ENCODE data around the gene PDE8B. TPM values are rescaled to one million over a fixed set of nuclear protein-coding genes. Genes with fewer than 3 reads are reported as not detected.

The PDE8B gene
- total RNA-seq, 1 donor from 2014 or later: 0.18 TPM

DNA sequence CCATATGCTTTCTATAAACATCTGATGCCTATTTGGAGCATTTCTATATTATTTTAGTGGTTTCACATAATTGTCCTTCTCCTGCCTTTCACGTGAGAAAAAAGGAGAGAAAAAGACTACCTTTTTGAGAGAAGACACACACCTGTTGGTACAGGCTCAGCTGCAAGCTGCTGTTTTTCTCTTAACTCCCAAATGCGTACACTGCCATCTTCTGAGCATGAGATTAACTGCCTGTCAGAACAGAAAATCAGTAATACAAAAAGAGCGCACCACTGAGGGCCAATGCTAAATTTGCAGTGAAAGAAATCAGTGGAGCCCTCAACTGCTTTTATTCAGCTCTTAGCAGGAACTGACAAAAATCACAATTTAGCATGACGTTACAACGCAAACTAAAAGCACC is 226.7 kb downstream of the PDE8B start:
- DNase-seq (ENCODE audit: low read depth) (no peak), FAIRE-seq (no peak)
- Histone ChIP-seq H3K4me1 (ENCODE audit: insufficient read depth, low read length) (no peaks in the 10 kb centered on the region), H3K4me2 (ENCODE audit: low read length) (no peak overlapping the region), H3K79me2 (ENCODE audit: insufficient read depth, low read length) (no peaks in the 10 kb centered on the region), H2AFZ (ENCODE audit: low read depth, low read length) (no peak overlapping the region), H4K20me1 (ENCODE audit: insufficient read depth, low read length) (peaks cover 14% of the 10 kb centered on the region), H3K27me3 (ENCODE audit: insufficient read depth, low read length) (no peaks in the 10 kb centered on the region), H3K27ac (ENCODE audit: low read depth, low read length) (no peak overlapping the region), H3K9me3 (ENCODE audit: insufficient read depth, low read depth, low read length) (no peaks in the 10 kb centered on the region), H3K9ac (ENCODE audit: low read length) (no peak overlapping the region), H3K4me3 (ENCODE audit: insufficient read depth, low read depth, low read length) (no peak overlapping the region), H3K36me3 (ENCODE audit: insufficient read depth, low read length) (peaks cover 28% of the 10 kb centered on the region)
- peaks cover 20% of the 10 kb centered on the region for H3K36me3 Mint-ChIP-seq (ENCODE audit: low read depth, unreplicated experiment)
- H3K27ac Mint-ChIP-seq (ENCODE audit: unreplicated experiment): no peak overlapping the region
- no peaks in the 10 kb centered on the region for H3K27me3 Mint-ChIP-seq (ENCODE audit: low read depth, unreplicated experiment)
- H3K9me3 Mint-ChIP-seq (ENCODE audit: unreplicated experiment): no peaks in the 10 kb centered on the region
- H3K4me1 Mint-ChIP-seq (ENCODE audit: low read depth, unreplicated experiment): no peaks in the 10 kb centered on the region
- TF ChIP-seq, protein P1, sequence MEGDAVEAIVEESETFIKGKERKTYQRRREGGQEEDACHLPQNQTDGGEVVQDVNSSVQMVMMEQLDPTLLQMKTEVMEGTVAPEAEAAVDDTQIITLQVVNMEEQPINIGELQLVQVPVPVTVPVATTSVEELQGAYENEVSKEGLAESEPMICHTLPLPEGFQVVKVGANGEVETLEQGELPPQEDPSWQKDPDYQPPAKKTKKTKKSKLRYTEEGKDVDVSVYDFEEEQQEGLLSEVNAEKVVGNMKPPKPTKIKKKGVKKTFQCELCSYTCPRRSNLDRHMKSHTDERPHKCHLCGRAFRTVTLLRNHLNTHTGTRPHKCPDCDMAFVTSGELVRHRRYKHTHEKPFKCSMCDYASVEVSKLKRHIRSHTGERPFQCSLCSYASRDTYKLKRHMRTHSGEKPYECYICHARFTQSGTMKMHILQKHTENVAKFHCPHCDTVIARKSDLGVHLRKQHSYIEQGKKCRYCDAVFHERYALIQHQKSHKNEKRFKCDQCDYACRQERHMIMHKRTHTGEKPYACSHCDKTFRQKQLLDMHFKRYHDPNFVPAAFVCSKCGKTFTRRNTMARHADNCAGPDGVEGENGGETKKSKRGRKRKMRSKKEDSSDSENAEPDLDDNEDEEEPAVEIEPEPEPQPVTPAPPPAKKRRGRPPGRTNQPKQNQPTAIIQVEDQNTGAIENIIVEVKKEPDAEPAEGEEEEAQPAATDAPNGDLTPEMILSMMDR (IDR thresholded peaks at IDR 0.05; ENCODE audit: insufficient read depth, low read depth, low read length): no peak
- no peak for TF ChIP-seq EZH2 (IDR thresholded peaks at IDR 0.05; ENCODE audit: insufficient read depth, low read length)
- H3K4me3 Mint-ChIP-seq (ENCODE audit: unreplicated experiment): no peak overlapping the region

DNA sequence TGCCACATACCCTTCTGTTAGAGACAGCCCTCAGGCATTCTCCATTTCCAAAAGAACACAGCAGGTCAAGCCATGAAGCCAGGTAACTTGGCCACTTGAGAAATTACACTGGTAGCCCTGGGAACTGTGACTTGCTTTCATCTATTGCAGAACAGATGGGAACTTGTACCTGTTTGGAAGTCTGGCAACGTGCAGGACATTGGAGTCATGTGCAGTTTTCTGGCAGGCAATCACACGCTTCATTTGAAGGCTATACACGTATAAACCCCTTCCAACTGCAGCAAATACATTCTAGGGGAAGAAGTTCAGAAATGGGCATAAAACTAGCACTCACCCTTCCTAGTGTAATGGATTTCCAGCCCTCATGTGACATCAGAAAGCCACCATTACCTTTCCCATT is 227.6 kb downstream of the PDE8B start:
- peaks cover 14% of the 10 kb centered on the region for H4K20me1 ChIP-seq (ENCODE audit: insufficient read depth, low read length)
- Mint-ChIP-seq H3K4me3 (ENCODE audit: unreplicated experiment) (no peak overlapping the region), H3K36me3 (ENCODE audit: low read depth, unreplicated experiment) (peaks cover 19% of the 10 kb centered on the region), H3K27ac (ENCODE audit: unreplicated experiment) (no peak overlapping the region), H3K27me3 (ENCODE audit: low read depth, unreplicated experiment) (no peaks in the 10 kb centered on the region), H3K9me3 (ENCODE audit: unreplicated experiment) (no peaks in the 10 kb centered on the region), H3K4me1 (ENCODE audit: low read depth, unreplicated experiment) (no peaks in the 10 kb centered on the region)
- DNase-seq (ENCODE audit: low read depth) (no peak), FAIRE-seq (no peak)
- H3K79me2 ChIP-seq (ENCODE audit: insufficient read depth, low read length): no peaks in the 10 kb centered on the region
- no peak overlapping the region for H3K9ac ChIP-seq (ENCODE audit: low read length)
- H3K27ac ChIP-seq (ENCODE audit: low read depth, low read length): no peak overlapping the region
- no peaks in the 10 kb centered on the region for H3K4me1 ChIP-seq (ENCODE audit: insufficient read depth, low read length)
- H3K4me2 ChIP-seq (ENCODE audit: low read length): no peak overlapping the region
- H3K9me3 ChIP-seq (ENCODE audit: insufficient read depth, low read depth, low read length): no peaks in the 10 kb centered on the region
- H3K36me3 ChIP-seq (ENCODE audit: insufficient read depth, low read length): peaks cover 19% of the 10 kb centered on the region
- no peak overlapping the region for H3K4me3 ChIP-seq (ENCODE audit: insufficient read depth, low read depth, low read length)
- no peak overlapping the region for H2AFZ ChIP-seq (ENCODE audit: low read depth, low read length)
- no peak for TF ChIP-seq EZH2 (IDR thresholded peaks at IDR 0.05; ENCODE audit: insufficient read depth, low read length)
- TF ChIP-seq, protein P1 (IDR thresholded peaks at IDR 0.05; ENCODE audit: insufficient read depth, low read depth, low read length): no peak
- H3K27me3 ChIP-seq (ENCODE audit: insufficient read depth, low read length): no peaks in the 10 kb centered on the region

DNA sequence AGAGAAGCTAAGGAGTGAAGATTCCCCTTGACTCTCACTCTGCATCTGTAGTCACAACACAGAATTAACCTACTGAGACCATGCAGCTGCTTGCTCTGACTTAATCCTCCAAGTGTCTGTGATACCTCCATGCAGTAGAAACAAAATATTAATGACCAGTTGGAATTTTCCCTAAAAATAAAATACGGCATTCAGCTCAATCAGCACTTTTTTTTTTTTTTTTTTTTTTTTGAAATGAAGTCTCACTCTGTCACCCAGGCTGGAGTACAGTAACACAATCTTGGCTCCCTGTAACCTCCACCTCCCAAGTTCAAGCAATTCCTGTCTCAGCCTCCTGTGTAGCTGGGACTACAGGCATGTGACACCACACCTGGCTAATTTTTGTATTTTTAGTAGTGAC is 233.2 kb downstream of the PDE8B start:
- H3K36me3 ChIP-seq (ENCODE audit: insufficient read depth, low read length): peaks cover 10% of the 10 kb centered on the region
- TF ChIP-seq, protein P1 (IDR thresholded peaks at IDR 0.05; ENCODE audit: insufficient read depth, low read depth, low read length): no peak
- no peak for TF ChIP-seq EZH2 (IDR thresholded peaks at IDR 0.05; ENCODE audit: insufficient read depth, low read length)
- H3K9me3 ChIP-seq (ENCODE audit: insufficient read depth, low read depth, low read length): no peaks in the 10 kb centered on the region
- no peak overlapping the region for H3K4me2 ChIP-seq (ENCODE audit: low read length)
- Mint-ChIP-seq H3K27ac (ENCODE audit: unreplicated experiment) (no peak overlapping the region), H3K4me3 (ENCODE audit: unreplicated experiment) (no peak overlapping the region), H3K9me3 (ENCODE audit: unreplicated experiment) (no peaks in the 10 kb centered on the region), H3K4me1 (ENCODE audit: low read depth, unreplicated experiment) (no peaks in the 10 kb centered on the region), H3K27me3 (ENCODE audit: low read depth, unreplicated experiment) (no peaks in the 10 kb centered on the region), H3K36me3 (ENCODE audit: low read depth, unreplicated experiment) (peaks cover 29% of the 10 kb centered on the region)
- H3K4me1 ChIP-seq (ENCODE audit: insufficient read depth, low read length): no peaks in the 10 kb centered on the region
- no peak overlapping the region for H3K27ac ChIP-seq (ENCODE audit: low read depth, low read length)
- H3K9ac ChIP-seq (ENCODE audit: low read length): no peak overlapping the region
- no peak overlapping the region for H2AFZ ChIP-seq (ENCODE audit: low read depth, low read length)
- FAIRE-seq: no peak
- peaks cover 8% of the 10 kb centered on the region for H4K20me1 ChIP-seq (ENCODE audit: insufficient read depth, low read length)
- H3K79me2 ChIP-seq (ENCODE audit: insufficient read depth, low read length): peaks cover 7% of the 10 kb centered on the region
- no peaks in the 10 kb centered on the region for H3K27me3 ChIP-seq (ENCODE audit: insufficient read depth, low read length)
- DNase-seq (ENCODE audit: low read depth): no peak
- H3K4me3 ChIP-seq (ENCODE audit: insufficient read depth, low read depth, low read length): no peak overlapping the region
